GM12878 (cell line): ENCODE measurements around the gene PDE8B.
"Not testable (repeated sequence)": the region's sequence is repeated elsewhere in the genome, so short reads cannot be mapped to it uniquely, and the experiment has no call there.

Source experiments
- CHD2 ChIP-seq: IDR thresholded peaks from 2 replicates; pipeline ENCODE4 v1.6.1; 2011; ENCODE audit warnings: low read depth, low read length, improper control_type of control experiment, borderline replicate concordance
- CTCF ChIP-seq, 3 experiments: IDR thresholded peaks in 2 of 3; conservative IDR thresholded peaks in 1 of 3; 2 replicates each; pipeline ENCODE4 v1.5.1; 2011; ENCODE audit warnings: low read depth in 3 of 3, low read length in 3 of 3, mild to moderate bottlenecking in 3 of 3, control low read depth in 2 of 3, moderate library complexity in 2 of 3, inconsistent platforms in 1 of 3, mixed read lengths in 1 of 3; ENCODE audit not compliant: control insufficient read depth in 2 of 3, insufficient read depth in 1 of 3; ENCODE audit errors: extremely low read depth in 1 of 3
- HCFC1 ChIP-seq: fragments of 150-350 bp; IDR thresholded peaks from 2 replicates; pipeline ENCODE4 v1.6.1; 2014; ENCODE audit warnings: low read length
- JUND ChIP-seq: IDR thresholded peaks from 2 replicates; pipeline ENCODE4 v1.6.1; 2012; ENCODE audit warnings: low read depth, mild to moderate bottlenecking, low read length, improper control_type of control experiment, moderate library complexity
- MEF2A ChIP-seq: IDR thresholded peaks from 2 replicates; pipeline ENCODE4 v1.6.1; 2011; ENCODE audit warnings: low read depth, mild to moderate bottlenecking, low read length, moderate library complexity; ENCODE audit not compliant: insufficient read depth
- MYC ChIP-seq: IDR thresholded peaks from 2 replicates; pipeline ENCODE4 v1.6.1; 2011; ENCODE audit warnings: mild to moderate bottlenecking, low read length, moderate library complexity, inconsistent platforms; ENCODE audit not compliant: insufficient read depth, insufficient replicate concordance, insufficient read length, severe bottlenecking
- NRF1 ChIP-seq: conservative IDR thresholded peaks from 2 replicates; pipeline ENCODE4 v1.6.1; 2011; ENCODE audit warnings: mild to moderate bottlenecking, low read depth, low read length, improper control_type of control experiment
- PAX5 ChIP-seq: IDR thresholded peaks from 2 replicates; pipeline ENCODE4 v1.6.1; 2011; ENCODE audit warnings: low read depth, low read length, borderline replicate concordance
- PAX8 ChIP-seq: fragments of 450-650 bp; IDR thresholded peaks from 2 replicates; pipeline ENCODE4 v1.6.1; 2017; ENCODE audit warnings: mild to moderate bottlenecking, moderate library complexity
- POLR2A ChIP-seq: IDR thresholded peaks from 2 replicates; pipeline ENCODE4 v1.6.1; 2011; ENCODE audit warnings: low read depth, mild to moderate bottlenecking, low read length
- RELB ChIP-seq: fragments of 450-650 bp; IDR thresholded peaks from 2 replicates; pipeline ENCODE4 v1.6.1; 2017; ENCODE audit warnings: low read depth, mild to moderate bottlenecking, moderate library complexity
- TCF12 ChIP-seq: IDR thresholded peaks from 2 replicates; pipeline ENCODE4 v1.6.1; 2011; ENCODE audit warnings: low read depth, mild to moderate bottlenecking, low read length
- ZNF274 ChIP-seq: IDR thresholded peaks from one replicate; pipeline ENCODE4 v1.8.0; 2011; ENCODE audit not compliant: insufficient read length, insufficient read depth

GRCh38 chr5:77468875-77469274 is 258.4 kb downstream of the PDE8B start:
- TF ChIP-seq CHD2; POLR2A; CTCF (IDR thresholded peaks at IDR 0.05 in 2 of 3, conservative IDR thresholded peaks at IDR 0.05 in 1 of 3; ENCODE audit: control insufficient read depth in 2 of 3, extremely low read depth in 1 of 3, insufficient read depth in 1 of 3, low read depth in 3 of 3, low read length in 3 of 3); PAX8; HCFC1; PAX5; MEF2A; RELB; MYC; TCF12; ZNF274; NRF1; JUND: not testable (repeated sequence)
